GM21825 (cell line): ENCODE measurements around the gene DDX39B.
"Not testable (repeated sequence)": the region's sequence is repeated elsewhere in the genome, so short reads cannot be mapped to it uniquely, and the experiment has no call there.

ENCODE experiments used
- ATAC-seq: cut with Tn5 transposase; IDR thresholded peaks from one replicate; pipeline ENCODE4 v1.9.1; 2021; ENCODE audit warnings: mild to moderate bottlenecking, moderate library complexity; ENCODE audit not compliant: unreplicated experiment

The DDX39B gene

DNA sequence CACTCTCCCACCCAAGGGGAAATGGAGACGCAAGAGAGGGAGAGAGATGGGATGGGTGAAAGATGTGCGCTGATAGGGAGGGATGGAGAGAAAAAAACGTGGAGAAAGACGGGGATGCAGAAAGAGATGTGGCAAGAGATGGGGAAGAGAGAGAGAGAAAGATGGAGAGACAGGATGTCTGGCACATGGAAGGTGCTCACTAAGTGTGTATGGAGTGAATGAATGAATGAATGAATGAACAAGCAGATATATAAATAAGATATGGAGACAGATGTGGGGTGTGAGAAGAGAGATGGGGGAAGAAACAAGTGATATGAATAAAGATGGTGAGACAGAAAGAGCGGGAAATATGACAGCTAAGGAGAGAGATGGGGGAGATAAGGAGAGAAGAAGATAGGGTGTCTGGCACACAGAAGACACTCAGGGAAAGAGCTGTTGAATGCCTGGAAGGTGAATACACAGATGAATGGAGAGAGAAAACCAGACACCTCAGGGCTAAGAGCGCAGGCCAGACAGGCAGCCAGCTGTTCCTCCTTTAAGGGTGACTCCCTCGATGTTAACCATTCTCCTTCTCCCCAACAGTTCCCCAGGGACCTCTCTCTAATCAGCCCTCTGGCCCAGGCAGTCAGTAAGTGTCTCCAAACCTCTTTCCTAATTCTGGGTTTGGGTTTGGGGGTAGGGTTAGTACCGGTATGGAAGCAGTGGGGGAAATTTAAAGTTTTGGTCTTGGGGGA is 34.3 kb upstream of the DDX39B start:
- no peak for ATAC-seq

DNA sequence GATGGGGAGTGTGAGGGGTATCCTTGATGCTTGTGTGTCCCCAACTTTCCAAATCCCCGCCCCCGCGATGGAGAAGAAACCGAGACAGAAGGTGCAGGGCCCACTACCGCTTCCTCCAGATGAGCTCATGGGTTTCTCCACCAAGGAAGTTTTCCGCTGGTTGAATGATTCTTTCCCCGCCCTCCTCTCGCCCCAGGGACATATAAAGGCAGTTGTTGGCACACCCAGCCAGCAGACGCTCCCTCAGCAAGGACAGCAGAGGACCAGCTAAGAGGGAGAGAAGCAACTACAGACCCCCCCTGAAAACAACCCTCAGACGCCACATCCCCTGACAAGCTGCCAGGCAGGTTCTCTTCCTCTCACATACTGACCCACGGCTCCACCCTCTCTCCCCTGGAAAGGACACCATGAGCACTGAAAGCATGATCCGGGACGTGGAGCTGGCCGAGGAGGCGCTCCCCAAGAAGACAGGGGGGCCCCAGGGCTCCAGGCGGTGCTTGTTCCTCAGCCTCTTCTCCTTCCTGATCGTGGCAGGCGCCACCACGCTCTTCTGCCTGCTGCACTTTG is 33.6 kb upstream of the DDX39B start, which contains the start of gene TNF:
Gene TNF (plus strand): TSS at position 231 of the 567 bp plus-strand sequence. CDS start 177 bp downstream, at position 408.
- ATAC-seq = no peak

DNA sequence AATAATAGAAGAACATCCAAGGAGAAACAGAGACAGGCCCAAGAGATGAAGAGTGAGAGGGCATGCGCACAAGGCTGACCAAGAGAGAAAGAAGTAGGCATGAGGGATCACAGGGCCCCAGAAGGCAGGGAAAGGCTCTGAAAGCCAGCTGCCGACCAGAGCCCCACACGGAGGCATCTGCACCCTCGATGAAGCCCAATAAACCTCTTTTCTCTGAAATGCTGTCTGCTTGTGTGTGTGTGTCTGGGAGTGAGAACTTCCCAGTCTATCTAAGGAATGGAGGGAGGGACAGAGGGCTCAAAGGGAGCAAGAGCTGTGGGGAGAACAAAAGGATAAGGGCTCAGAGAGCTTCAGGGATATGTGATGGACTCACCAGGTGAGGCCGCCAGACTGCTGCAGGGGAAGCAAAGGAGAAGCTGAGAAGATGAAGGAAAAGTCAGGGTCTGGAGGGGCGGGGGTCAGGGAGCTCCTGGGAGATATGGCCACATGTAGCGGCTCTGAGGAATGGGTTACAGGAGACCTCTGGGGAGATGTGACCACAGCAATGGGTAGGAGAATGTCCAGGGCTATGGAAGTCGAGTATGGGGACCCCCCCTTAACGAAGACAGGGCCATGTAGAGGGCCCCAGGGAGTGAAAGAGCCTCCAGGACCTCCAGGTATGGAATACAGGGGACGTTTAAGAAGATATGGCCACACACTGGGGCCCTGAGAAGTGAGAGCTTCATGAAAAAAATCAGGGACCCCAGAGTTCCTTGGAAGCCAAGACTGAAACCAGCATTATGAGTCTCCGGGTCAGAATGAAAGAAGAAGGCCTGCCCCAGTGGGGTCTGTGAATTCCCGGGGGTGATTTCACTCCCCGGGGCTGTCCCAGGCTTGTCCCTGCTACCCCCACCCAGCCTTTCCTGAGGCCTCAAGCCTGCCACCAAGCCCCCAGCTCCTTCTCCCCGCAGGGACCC is 32.6 kb upstream of the DDX39B start:
- no peak for ATAC-seq

DNA sequence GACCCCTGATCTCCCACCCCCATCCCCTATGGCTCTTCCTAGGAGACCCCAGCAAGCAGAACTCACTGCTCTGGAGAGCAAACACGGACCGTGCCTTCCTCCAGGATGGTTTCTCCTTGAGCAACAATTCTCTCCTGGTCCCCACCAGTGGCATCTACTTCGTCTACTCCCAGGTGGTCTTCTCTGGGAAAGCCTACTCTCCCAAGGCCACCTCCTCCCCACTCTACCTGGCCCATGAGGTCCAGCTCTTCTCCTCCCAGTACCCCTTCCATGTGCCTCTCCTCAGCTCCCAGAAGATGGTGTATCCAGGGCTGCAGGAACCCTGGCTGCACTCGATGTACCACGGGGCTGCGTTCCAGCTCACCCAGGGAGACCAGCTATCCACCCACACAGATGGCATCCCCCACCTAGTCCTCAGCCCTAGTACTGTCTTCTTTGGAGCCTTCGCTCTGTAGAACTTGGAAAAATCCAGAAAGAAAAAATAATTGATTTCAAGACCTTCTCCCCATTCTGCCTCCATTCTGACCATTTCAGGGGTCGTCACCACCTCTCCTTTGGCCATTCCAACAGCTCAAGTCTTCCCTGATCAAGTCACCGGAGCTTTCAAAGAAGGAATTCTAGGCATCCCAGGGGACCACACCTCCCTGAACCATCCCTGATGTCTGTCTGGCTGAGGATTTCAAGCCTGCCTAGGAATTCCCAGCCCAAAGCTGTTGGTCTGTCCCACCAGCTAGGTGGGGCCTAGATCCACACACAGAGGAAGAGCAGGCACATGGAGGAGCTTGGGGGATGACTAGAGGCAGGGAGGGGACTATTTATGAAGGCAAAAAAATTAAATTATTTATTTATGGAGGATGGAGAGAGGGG is 31.7 kb upstream of the DDX39B start:
- ATAC-seq = no peak

GRCh38 chr6:31572041-31572911 is 30.5 kb upstream of the DDX39B start, which contains the start of gene LTA:
LTA (plus strand) TSS chr6:31572289; CDS start chr6:31572743, 454 bp downstream.
- peak; percentile 32 for ATAC-seq

DNA sequence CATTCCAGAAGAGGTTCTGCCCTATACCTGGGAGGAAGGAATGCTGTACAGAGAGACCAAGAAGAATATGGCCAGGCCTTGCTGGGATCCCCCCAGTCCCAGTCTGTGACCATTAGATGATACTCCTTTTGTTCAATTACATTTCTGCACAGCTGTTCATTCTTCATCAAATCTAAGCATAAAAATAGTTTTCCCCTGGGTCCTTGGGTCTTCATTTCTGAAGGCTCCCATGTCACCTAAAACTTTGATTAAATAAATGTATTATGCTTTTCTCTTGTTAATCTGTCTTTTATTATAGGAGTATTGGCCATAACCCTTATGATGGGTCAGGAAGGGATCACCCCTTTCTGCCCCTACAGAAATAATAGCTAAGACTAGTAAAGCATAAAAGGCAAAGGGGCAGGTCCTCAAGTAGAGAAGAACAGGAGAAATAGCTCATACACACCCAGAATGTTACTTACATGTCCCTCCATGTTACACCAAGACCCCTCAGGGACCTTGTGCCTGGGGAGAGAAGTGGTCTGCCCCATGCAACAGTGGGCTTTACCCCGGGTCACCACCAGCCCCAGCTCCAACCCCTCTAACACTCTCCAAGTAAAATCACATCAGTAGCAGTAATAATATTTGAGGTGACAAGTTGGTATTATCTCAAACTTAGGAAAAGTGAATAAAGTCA is 28.2 kb upstream of the DDX39B start:
- no peak for ATAC-seq

- ATAC-seq = peak; percentile 57
Observed at GRCh38 chr6:31568537-31568961, 26.7 kb upstream of the DDX39B start.

DNA sequence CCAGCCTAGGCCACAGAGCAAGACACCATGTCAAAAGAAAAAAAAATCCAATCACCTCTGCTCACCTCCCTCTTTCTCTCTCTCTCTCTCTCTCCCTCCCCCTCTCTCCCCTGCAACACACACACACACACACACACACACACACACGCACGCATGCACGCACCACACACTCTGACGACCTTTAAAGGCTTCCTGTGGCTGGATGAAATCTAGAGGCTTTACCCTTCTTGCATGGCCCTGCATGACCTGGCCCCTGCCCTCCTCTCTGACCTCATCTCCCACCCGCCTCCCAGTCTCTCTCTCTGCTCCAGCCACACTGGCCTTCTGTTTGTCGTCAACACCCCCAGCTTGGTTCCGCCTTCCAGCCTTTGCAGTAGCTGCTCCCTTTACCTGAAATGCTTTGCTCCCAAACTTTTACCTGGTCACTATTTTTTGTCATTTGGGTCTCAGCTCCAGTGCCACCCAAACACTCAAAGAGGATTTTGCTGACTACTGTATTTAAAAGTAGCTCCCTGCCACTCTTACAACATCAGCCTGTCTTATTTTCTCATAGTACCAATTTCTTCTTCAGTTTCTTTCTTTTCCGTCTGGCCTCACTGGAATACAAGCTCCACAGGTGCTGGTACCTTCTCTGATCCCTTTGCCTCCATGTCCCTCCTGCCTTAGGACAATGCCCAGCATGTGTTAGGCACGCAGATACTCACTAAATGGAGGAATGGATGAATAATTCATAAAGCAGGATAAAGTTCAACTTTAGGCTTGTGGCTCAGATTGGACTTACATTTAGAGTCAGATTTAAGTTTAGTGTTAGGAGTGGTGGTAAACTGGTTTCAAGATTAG is 25.9 kb upstream of the DDX39B start:
- ATAC-seq = no peak

DNA sequence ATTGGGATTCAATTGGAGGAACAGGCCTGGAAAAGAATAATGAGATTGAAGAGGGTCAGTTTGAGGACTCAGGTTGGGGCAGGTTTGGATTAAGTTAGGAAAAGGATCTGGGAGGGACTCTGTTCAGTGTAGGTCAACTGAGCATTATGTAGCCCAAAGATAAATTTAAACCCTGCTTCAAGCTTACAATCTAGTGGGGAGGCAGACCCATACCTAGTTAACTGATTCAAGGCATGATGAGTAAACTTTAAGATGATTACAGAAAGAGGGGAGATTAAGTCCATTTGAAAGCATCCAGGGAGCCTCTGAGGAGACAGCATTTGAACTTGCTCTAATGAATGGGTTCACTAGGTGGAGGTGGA is 18.9 kb upstream of the DDX39B start:
- ATAC-seq = no peak

- peak; percentile 59 for ATAC-seq
Observed at GRCh38 chr6:31559958-31560696, 18.3 kb upstream of the DDX39B start.

- ATAC-seq = peak; percentile 3
Observed at GRCh38 chr6:31559606-31559957, 17.8 kb upstream of the DDX39B start.

GRCh38 chr6:31558631-31559500 is 17.1 kb upstream of the DDX39B start:
- ATAC-seq = no peak

DNA sequence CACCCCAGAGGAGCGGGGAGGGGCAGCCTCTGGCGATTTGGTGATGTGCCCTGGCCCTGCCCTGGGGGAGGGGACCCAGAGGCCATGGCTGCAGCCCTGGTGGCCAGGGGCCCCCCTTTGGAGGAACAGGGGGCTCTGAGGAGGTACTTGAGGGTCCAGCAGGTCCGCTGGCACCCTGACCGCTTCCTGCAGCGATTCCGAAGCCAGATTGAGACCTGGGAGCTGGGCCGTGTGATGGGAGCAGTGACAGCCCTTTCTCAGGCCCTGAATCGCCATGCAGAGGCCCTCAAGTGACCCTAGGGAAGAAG is 16.5 kb upstream of the DDX39B start:
- no peak for ATAC-seq

- no peak for ATAC-seq
Observed at GRCh38 chr6:31557443-31558317, 15.9 kb upstream of the DDX39B start.

- ATAC-seq = no peak
Observed at GRCh38 chr6:31556307-31556706, 14.5 kb upstream of the DDX39B start.

DNA sequence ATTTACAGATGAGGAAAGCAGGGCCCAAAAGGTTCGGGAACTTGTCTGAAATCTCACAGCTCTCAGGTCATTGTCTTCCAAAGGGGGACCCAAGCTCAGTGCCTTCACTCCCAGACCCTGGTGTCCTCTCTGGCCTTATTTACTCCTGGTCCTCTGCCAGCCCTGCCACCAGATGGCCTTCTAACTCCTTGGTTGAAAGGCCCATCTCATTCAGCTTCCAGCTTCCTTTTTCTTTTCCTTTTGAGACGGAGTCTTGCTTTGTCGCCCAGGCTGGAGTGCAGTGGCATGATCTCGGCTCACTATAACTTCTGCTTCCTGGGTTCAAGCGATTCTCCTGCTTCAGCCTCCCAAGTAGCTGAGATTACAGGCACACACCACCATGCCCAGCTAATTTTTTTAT is 9.6 kb upstream of the DDX39B start:
- not testable (repeated sequence) for ATAC-seq
